ENCODE results near the gene INIP. TPM values are rescaled to one million over a fixed set of nuclear protein-coding genes. Genes with fewer than 3 reads are reported as not detected.

Gene INIP
- total and polyA plus RNA-seq, 11 donors = 4.3 to 18.2 (median 12.7) TPM

GRCh38 chr9:112640311-112640710, 77.6 kb downstream of the INIP start:
- intact Hi-C loops (cut with DNase I) = loop anchor here in 1 of 10 donors (5.0 kb wide), 1 partner anchor 153 kb away; the partner anchor contains the start of gene KIAA1958
- Histone ChIP-seq H3K4me1 (peaks cover 0 to 8% (median 0%) of the 10 kb centered on the region in 12 donors), H3K27me3 (no peaks in the 10 kb centered on the region), H3K9me3 (peaks cover 0 to 21% (median 9%) of the 10 kb centered on the region in 12 donors), H3K4me3 (no peak overlapping the region), H3K27ac (no peak overlapping the region), H3K36me3 (no peaks in the 10 kb centered on the region)
- ATAC-seq = no peak
- DNase-seq = no peak
- TF ChIP-seq POLR2A (IDR thresholded peaks at IDR 0.05) (no peak), CTCF (IDR thresholded peaks at IDR 0.05) (no peak)
- WGBS, 4 donors = 89 to 96% (median 94%) methylated on average over 4 of the region's 4 CpGs

Other genes with a start within 250 kb of the INIP start
- 1 to 10 TPM; 3.1 to 8.5 (median 6.0) TPM for gene KIAA1958, start 231.3 kb downstream of the INIP start, total RNA-seq
- 1 to 10 TPM in 1 of 2 donors, under 1 TPM in 1; 0.99 to 2.6 TPM for gene KIAA1958, start 231.3 kb downstream of the INIP start, polyA plus RNA-seq
- 10 to 100 TPM in 1 of 9 donors, 1 to 10 TPM in 8; 3.2 to 10.3 (median 4.1) TPM for gene SNX30, start 32.6 kb upstream of the INIP start, total RNA-seq
- gene SNX30, start 32.6 kb upstream of the INIP start, polyA plus RNA-seq = 1 to 10 TPM in 1 of 2 donors, under 1 TPM in 1; 0.95 to 3.0 TPM
- under 1 TPM in 3 of 9 donors, not detected in 6; 0.18 to 0.45 (median 0.19) TPM for gene SLC46A2, start 172.8 kb upstream of the INIP start, total RNA-seq
- gene SLC46A2, start 172.8 kb upstream of the INIP start, polyA plus RNA-seq = under 1 TPM in 1 of 2 donors, not detected in 1; 0.08 TPM

All from heart left ventricle (tissue), 16 donors.